IMR-90 (cell line): Measurements from ENCODE around the gene RPN2. TPM values are rescaled to one million over a fixed set of nuclear protein-coding genes. Genes with fewer than 3 reads are reported as not detected.

Experiments used
- ATAC-seq: fragments of 200-7000 bp; cut with Tn5 transposase; 2 replicates; pipeline ENCODE4 v1.9.1; 2020; ENCODE audit warnings: low read depth, mild to moderate bottlenecking, moderate library complexity
- BruUV-seq: library from RNA; stranded (reverse); fragments of 400-500 nt; replicated peaks from 2 replicates; lab custom pipeline; 2021; lab: Mats Ljungman, UMichigan
- CTCF ChIA-PET: fragments of 300-600 bp; formaldehyde crosslinking; extraction: SDS; loops from one replicate; lab custom pipeline; 2021; ENCODE audit warnings: antibody characterized with exemption; lab: Yijun Ruan, JAX
- POLR2A ChIA-PET: fragments of 300-600 bp; sonication (Branson Sonifier 250); formaldehyde crosslinking; loops from one replicate; lab custom pipeline; 2022; ENCODE audit warnings: antibody characterized with exemption; ENCODE audit not compliant: unreplicated experiment; lab: Charles Lee
- DNase-seq: peaks from one replicate; pipeline ENCODE4 v3.0.0; 2013
- H2AFZ ChIP-seq: replicated peaks from 2 replicates; pipeline ENCODE3; 2013; ENCODE audit warnings: low read length, mild to moderate bottlenecking; ENCODE audit not compliant: poor library complexity
- H2AK5ac ChIP-seq: 2 replicates; pipeline ENCODE4 v1.6.1; 2013; ENCODE audit warnings: low read depth, low read length, inconsistent platforms
- H2AK9ac ChIP-seq: replicated peaks from 2 replicates; pipeline ENCODE3; 2013; ENCODE audit warnings: mild to moderate bottlenecking, low read depth, low read length, moderate library complexity; ENCODE audit not compliant: poor library complexity
- H2BK120ac ChIP-seq: 2 replicates; pipeline ENCODE4 v1.6.1; 2013; ENCODE audit warnings: low read depth, low read length, inconsistent platforms
- H2BK15ac ChIP-seq: 3 replicates; pipeline ENCODE4 v1.6.1; 2013; ENCODE audit warnings: low read depth, low read length, inconsistent platforms
- H2BK20ac ChIP-seq: 2 replicates; pipeline ENCODE4 v1.6.1; 2013; ENCODE audit warnings: low read depth, mild to moderate bottlenecking, inconsistent platforms, low read length, moderate library complexity
- H2BK5ac ChIP-seq: 2 replicates; pipeline ENCODE4 v1.6.1; 2013; ENCODE audit warnings: mild to moderate bottlenecking, low read depth, low read length, inconsistent platforms; ENCODE audit not compliant: poor library complexity, severe bottlenecking
- H3K14ac ChIP-seq: replicated peaks from 2 replicates; pipeline ENCODE4 v1.6.1; 2013; ENCODE audit warnings: low read depth, low read length, inconsistent platforms
- H3K18ac ChIP-seq: 2 replicates; pipeline ENCODE4 v1.6.1; 2013; ENCODE audit warnings: low read depth, low read length, control low read depth
- H3K23ac ChIP-seq: 2 replicates; pipeline ENCODE4 v1.6.1; 2013; ENCODE audit warnings: low read depth, low read length, inconsistent platforms
- H3K27ac ChIP-seq: 2 replicates; pipeline ENCODE4 v1.5.1; 2013; ENCODE audit warnings: mild to moderate bottlenecking, control low read depth, low read length; ENCODE audit not compliant: insufficient read depth
- H3K27me3 ChIP-seq: 2 replicates; pipeline ENCODE4 v1.6.1; 2013; ENCODE audit warnings: low read length; ENCODE audit not compliant: control insufficient read depth, insufficient read depth
- H3K36me3 ChIP-seq: 2 replicates; pipeline ENCODE4 v1.6.1; 2013; ENCODE audit warnings: low read length, mixed read lengths; ENCODE audit not compliant: control insufficient read depth, insufficient read depth
- H3K4ac ChIP-seq: 2 replicates; pipeline ENCODE4 v1.6.1; 2013; ENCODE audit warnings: low read depth, low read length, inconsistent platforms
- H3K4me1 ChIP-seq: 2 replicates; pipeline ENCODE4 v1.6.1; 2013; ENCODE audit warnings: low read length, mixed read lengths; ENCODE audit not compliant: control insufficient read depth, insufficient read depth
- H3K4me2 ChIP-seq: 2 replicates; pipeline ENCODE4 v1.6.1; 2013; ENCODE audit warnings: low read depth, mild to moderate bottlenecking, control low read depth, low read length, moderate library complexity
- H3K4me3 ChIP-seq: 2 replicates; pipeline ENCODE4 v1.5.1; 2013; ENCODE audit warnings: low read depth, mild to moderate bottlenecking, control low read depth, low read length, moderate library complexity; ENCODE audit not compliant: insufficient read depth
- H3K56ac ChIP-seq: 2 replicates; pipeline ENCODE4 v1.6.1; 2013; ENCODE audit warnings: low read length, inconsistent platforms; ENCODE audit not compliant: insufficient read depth; ENCODE audit errors: extremely low read depth
- H3K79me1 ChIP-seq, 2 experiments: 2 replicates each; pipeline ENCODE4 v1.6.1; 2013; ENCODE audit warnings: low read length in 2 of 2, inconsistent platforms in 1 of 2, low read depth in 1 of 2
- H3K9ac ChIP-seq: 2 replicates; pipeline ENCODE4 v1.6.1; 2013; ENCODE audit warnings: low read depth, low read length, control low read depth
- H3K9me1 ChIP-seq: 2 replicates; pipeline ENCODE4 v1.6.1; 2013; ENCODE audit warnings: low read length, inconsistent platforms; ENCODE audit not compliant: insufficient read depth
- H3K9me3 ChIP-seq: 2 replicates; pipeline ENCODE4 v1.6.1; 2013; ENCODE audit warnings: low read length; ENCODE audit not compliant: control insufficient read depth, insufficient read depth
- H4K20me1 ChIP-seq: 2 replicates; pipeline ENCODE4 v1.6.1; 2013; ENCODE audit warnings: low read length, inconsistent platforms; ENCODE audit not compliant: insufficient read depth
- H4K5ac ChIP-seq: 2 replicates; pipeline ENCODE4 v1.6.1; 2013; ENCODE audit warnings: mild to moderate bottlenecking, low read depth, low read length, control low read depth
- H4K8ac ChIP-seq, 2 experiments: 2 replicates each; pipeline ENCODE4 v1.6.1; 2013; ENCODE audit warnings: low read depth in 2 of 2, low read length in 2 of 2, control low read depth in 1 of 2, inconsistent platforms in 1 of 2
- H4K91ac ChIP-seq: 2 replicates; pipeline ENCODE4 v1.6.1; 2013; ENCODE audit warnings: low read depth, low read length, inconsistent platforms; ENCODE audit not compliant: insufficient read depth
- BHLHE40 ChIP-seq: fragments of 150-350 bp; IDR thresholded peaks from 2 replicates; pipeline ENCODE4 v1.6.1; 2016; ENCODE audit warnings: mild to moderate bottlenecking, low read depth, low read length
- CEBPB ChIP-seq: IDR thresholded peaks from 2 replicates; pipeline ENCODE4 v1.6.1; 2012; ENCODE audit warnings: low read depth, low read length, improper control_type of control experiment
- CHD1 ChIP-seq: IDR thresholded peaks from 2 replicates; pipeline ENCODE4 v1.6.1; 2012; ENCODE audit warnings: low read depth, low read length, improper control_type of control experiment
- CTCF ChIP-seq: conservative IDR thresholded peaks from 2 replicates; pipeline ENCODE4 v1.5.1; 2012; ENCODE audit warnings: mild to moderate bottlenecking, low read depth, low read length, improper control_type of control experiment
- ELK1 ChIP-seq: fragments of 150-350 bp; IDR thresholded peaks from 2 replicates; pipeline ENCODE4 v1.6.1; 2016; ENCODE audit warnings: low read depth, mild to moderate bottlenecking, low read length, moderate library complexity, borderline replicate concordance
- FOS ChIP-seq: fragments of 150-350 bp; IDR thresholded peaks from 2 replicates; pipeline ENCODE4 v1.6.1; 2016; ENCODE audit warnings: low read depth, low read length
- MAFK ChIP-seq: IDR thresholded peaks from 2 replicates; pipeline ENCODE4 v1.6.1; 2012; ENCODE audit warnings: low read depth, low read length, improper control_type of control experiment
- MAZ ChIP-seq: IDR thresholded peaks from 2 replicates; pipeline ENCODE4 v1.6.1; 2012; ENCODE audit warnings: low read depth, mild to moderate bottlenecking, low read length, improper control_type of control experiment, moderate library complexity, borderline replicate concordance
- MXI1 ChIP-seq: IDR thresholded peaks from 2 replicates; pipeline ENCODE4 v1.6.1; 2012; ENCODE audit warnings: low read depth, mild to moderate bottlenecking, low read length, moderate library complexity, borderline replicate concordance
- NFE2L2 ChIP-seq: fragments of 150-350 bp; IDR thresholded peaks from 2 replicates; pipeline ENCODE4 v1.6.1; 2016; ENCODE audit warnings: low read depth, mild to moderate bottlenecking, low read length
- POLR2A ChIP-seq: IDR thresholded peaks from 2 replicates; pipeline ENCODE4 v1.6.1; 2012; ENCODE audit warnings: mild to moderate bottlenecking, low read depth, low read length
- RAD21 ChIP-seq: IDR thresholded peaks from 2 replicates; pipeline ENCODE4 v1.6.1; 2012; ENCODE audit warnings: low read length, improper control_type of control experiment
- RCOR1 ChIP-seq: IDR thresholded peaks from 2 replicates; pipeline ENCODE4 v1.6.1; 2012; ENCODE audit warnings: mild to moderate bottlenecking, low read length, improper control_type of control experiment; ENCODE audit not compliant: insufficient replicate concordance
- RFX5 ChIP-seq: IDR thresholded peaks from 2 replicates; pipeline ENCODE4 v1.8.0; 2012; ENCODE audit warnings: low read depth, mild to moderate bottlenecking, low read length, moderate library complexity
- SMC3 ChIP-seq: fragments of 150-350 bp; IDR thresholded peaks from 2 replicates; pipeline ENCODE4 v1.6.1; 2016; ENCODE audit warnings: low read depth, mild to moderate bottlenecking, antibody characterized with exemption, low read length, moderate library complexity
- USF2 ChIP-seq: fragments of 150-350 bp; IDR thresholded peaks from 2 replicates; pipeline ENCODE4 v1.6.1; 2017; ENCODE audit warnings: mild to moderate bottlenecking, antibody characterized with exemption, low read length, low read depth
- WGBS, 2 experiments: methylation state at CpG; one replicate each; pipeline versions ENCODE4 v1.1.5 to v1.1.7; 2013; ENCODE audit warnings: missing lambda C conversion rate in 2 of 2; ENCODE audit not compliant: insufficient read length in 1 of 2; ENCODE audit errors: extremely low coverage in 2 of 2; 5-methylcytosine and 5-hydroxymethylcytosine counted together
- dilution Hi-C: fragments of 300-500 bp; cut with HindIII; formaldehyde crosslinking; loops from one replicate; pipeline ENCODE4 v1.14.3; 2018; ENCODE audit warnings: low sequenced_read_pairs; ENCODE audit not compliant: unreplicated experiment
- in situ Hi-C: fragments of 300-500 bp; cut with MboI; formaldehyde crosslinking; loops from 3 replicates; pipeline ENCODE4 v1.14.3; 2019; ENCODE audit warnings: low sequenced_read_pairs, inconsistent platforms, mixed read lengths
- intact Hi-C: fragments of 100-400 bp; cut with micrococcal nuclease; formaldehyde crosslinking; loops from 2 replicates; pipeline ENCODE4 v1.10.0; 2022
- polyA plus RNA-seq, 3 experiments: library from polyadenylated mRNA; depleted of rRNA; stranded (reverse); fragments of >200 nt; gene quantifications; 2 replicates each; pipeline ENCODE4 v1.2.3, GENCODE V29; 2012; ENCODE audit warnings: low replicate concordance in 1 of 3
- total RNA-seq: library from RNA; depleted of rRNA; stranded (reverse); fragments of >200 nt; gene quantifications from 2 replicates; pipeline ENCODE4 v1.2.3, GENCODE V29; 2012

RPN2 gene
- total and polyA plus RNA-seq, 2 of the 4 experiments (the other 2 are of a cell fraction): 305 to 481 TPM

GRCh38 chr20:37238426-37238825 is 59.3 kb downstream of the RPN2 start:
- Histone ChIP-seq H3K36me3 (peaks cover 70% of the 10 kb centered on the region), H3K27me3 (no peaks in the 10 kb centered on the region), H3K79me1 (peaks cover 0 to 11% of the 10 kb centered on the region in 2 experiments; a peak in 1 of 4 replicates), H3K4ac (no peak overlapping the region), H3K27ac (no peak overlapping the region), H3K4me1 (peaks cover 7% of the 10 kb centered on the region; the same call in 1 of the 2 replicates), H2AFZ (no peak overlapping the region), H2AK5ac (no peak overlapping the region), H3K23ac (no peak overlapping the region), H3K9me3 (no peaks in the 10 kb centered on the region), H3K4me3 (no peak overlapping the region), H2BK5ac (no peak overlapping the region), H4K5ac (no peak overlapping the region), H3K18ac (no peak overlapping the region), H2BK120ac (no peak overlapping the region), H4K8ac (no peak overlapping the region), H3K56ac (no peak overlapping the region), H2BK20ac (no peak overlapping the region), H3K9ac (no peak overlapping the region), H3K14ac (no peak overlapping the region), H3K9me1 (peaks cover 12% of the 10 kb centered on the region), H4K91ac (no peak overlapping the region), H3K4me2 (no peak overlapping the region), H2AK9ac (no peak overlapping the region), H2BK15ac (no peak overlapping the region), H4K20me1 (peaks cover 7% of the 10 kb centered on the region; the same call in 1 of the 2 replicates)
- intact Hi-C loops: no loop called here
- no peak for TF ChIP-seq CEBPB
- no peak for TF ChIP-seq SMC3
- no peak for TF ChIP-seq USF2
- no peak for TF ChIP-seq CTCF
- TF ChIP-seq ELK1: no peak
- no peak for TF ChIP-seq MAFK
- no peak for TF ChIP-seq POLR2A
- no peak for TF ChIP-seq RCOR1
- TF ChIP-seq BHLHE40: no peak
- no peak for TF ChIP-seq FOS
- no peak for TF ChIP-seq CHD1
- TF ChIP-seq NFE2L2: no peak
- TF ChIP-seq MXI1: no peak
- TF ChIP-seq RAD21: no peak
- TF ChIP-seq RFX5: no peak
- no peak for TF ChIP-seq MAZ
- POLR2A ChIA-PET: no interaction called here
- BruUV-seq: no TSS peak
- WGBS, 2 experiments: 100% methylated on average over 1 of the region's 6 CpGs; no CpG with 5 or more reads in 1 of the 2 experiments
- in situ Hi-C loops: no loop called here
- CTCF ChIA-PET: no interaction called here
- DNase-seq: no peak
- dilution Hi-C loops: no loop called here
- no peak; the same call in 1 of the 2 replicates for ATAC-seq
